Kidney (tissue), 14 donors: ENCODE measurements around the gene CCDC142. TPM values are rescaled to one million over a fixed set of nuclear protein-coding genes. Genes with fewer than 3 reads are reported as not detected.

Experiments
- DNase-seq, 5 donors: peaks; one replicate each; pipeline ENCODE4 v3.0.0-alpha.2; 2013 to 2020
- FAIRE-seq: peaks from 2 replicates; lab custom pipeline; 2012; peaks lifted over from hg19 to GRCh38; lab: Jason Lieb, UNC
- H3K27ac ChIP-seq, 2 donors: one replicate each; pipeline ENCODE4 v1.7.0; 2013; ENCODE audit warnings: low read depth in 2 of 2, low read length in 2 of 2, inconsistent platforms in 1 of 2
- H3K27me3 ChIP-seq: one replicate; pipeline ENCODE4 v1.7.1; 2013; ENCODE audit warnings: low read length, inconsistent platforms; ENCODE audit not compliant: control insufficient read depth, insufficient read depth
- H3K36me3 ChIP-seq, 3 donors: one replicate each; pipeline versions ENCODE4 v1.7.0 to v1.7.1; 2013; ENCODE audit warnings: low read length in 3 of 3, control low read depth in 1 of 3, inconsistent platforms in 1 of 3; ENCODE audit not compliant: insufficient read depth in 3 of 3, control insufficient read depth in 2 of 3
- H3K4me1 ChIP-seq, 3 donors: one replicate each; pipeline versions ENCODE4 v1.7.0 to v1.7.1; 2013; ENCODE audit warnings: low read length in 3 of 3, inconsistent platforms in 1 of 3, low read depth in 1 of 3; ENCODE audit not compliant: control insufficient read depth in 2 of 3, insufficient read depth in 2 of 3
- H3K4me3 ChIP-seq, 3 donors: one replicate each; pipeline versions ENCODE4 v1.7.0 to v1.8.1; 2013; ENCODE audit warnings: low read length in 3 of 3, control low read depth in 1 of 3, inconsistent platforms in 1 of 3
- H3K9ac ChIP-seq, 3 donors: one replicate each; pipeline versions ENCODE4 v1.7.0 to v1.7.1; 2013; ENCODE audit warnings: low read length in 3 of 3, control low read depth in 1 of 3, inconsistent platforms in 1 of 3
- H3K9me3 ChIP-seq, 3 donors: one replicate each; pipeline versions ENCODE4 v1.7.0 to v1.7.1; 2013; ENCODE audit warnings: low read length in 3 of 3, control low read depth in 1 of 3, inconsistent platforms in 1 of 3; ENCODE audit not compliant: control insufficient read depth in 2 of 3, insufficient read depth in 1 of 3
- CTCF ChIP-seq: IDR thresholded peaks from 3 replicates; pipeline ENCODE4 v1.5.1; 2012; ENCODE audit warnings: mild to moderate bottlenecking, moderate library complexity, borderline replicate concordance; ENCODE audit not compliant: insufficient read depth; ENCODE audit errors: extremely low read depth
- intact Hi-C: fragments of 100-400 bp; cut with DNase I; formaldehyde crosslinking; loops from one replicate; pipeline ENCODE4 v1.11.1; 2022
- polyA plus RNA-seq: library from polyadenylated mRNA; stranded (reverse); fragments of 350-450 nt; fragmentation: Illumina TruSeq; extraction: RNeasy Lipid Tissue Mini Kit (QIAGEN cat#74804); gene quantifications from one replicate; pipeline ENCODE4 v1.2.3, GENCODE V29; 2014; ENCODE audit warnings: low read depth, low replicate concordance; ENCODE audit not compliant: insufficient read depth
- total RNA-seq: library from RNA; stranded (reverse); fragmentation: NEBNext Ultra II Directional; extraction: Animal tissue kit (Norgen Biotek cat#: 25700); gene quantifications from one replicate; pipeline ENCODE4 v1.2.1, GENCODE V29; 2021
- donor health status: control.
- donor health status: control.
- donor health status: control.
- donor health status: control.
- donor health status: control.
- donor health status: DM: yes; HTN: yes; CAD: no.
- donor health status: Normal renal cell carcinoma (clear cell type).

The CCDC142 gene
- total and polyA plus RNA-seq, 2 donors from 2014 or later = 2.8 to 23.1 TPM

- DNase-seq = peak; percentile 72 to 87 (median 86)
- FAIRE-seq = peak; percentile 38
- Histone ChIP-seq H3K9ac (peak within 1 kb of the TSS; percentile 38 to 83 (median 67)), H3K9me3 (no peaks in the 10 kb centered on the region), H3K4me1 (peaks cover 9 to 20% (median 19%) of the 10 kb centered on the region in 3 donors), H3K27me3 (no peaks in the 10 kb centered on the region), H3K4me3 (peak within 1 kb of the TSS; percentile 63 to 85 (median 85)), H3K36me3 (no peaks in the 10 kb centered on the region), H3K27ac (peak within 1 kb of the TSS; percentile 92 to 95)
- intact Hi-C loops = no loop called here
- no peak for TF ChIP-seq CTCF
Observed at GRCh38 chr2:74441690-74442482, 40.9 kb downstream of the CCDC142 start, which contains the start of gene RTKN. Gene RTKN, minus strand, starts transcription at chr2:74441937. Its CDS starts 121 bp downstream, at chr2:74441816.

- H3K27ac ChIP-seq = peak overlapping the region; percentile 92 to 95
- no peaks in the 10 kb centered on the region for H3K36me3 ChIP-seq
- TF ChIP-seq CTCF = no peak
- H3K4me3 ChIP-seq = peak overlapping the region; percentile 63 to 85 (median 85)
- peaks cover 9 to 20% (median 19%) of the 10 kb centered on the region in 3 donors for H3K4me1 ChIP-seq
- H3K9me3 ChIP-seq = no peaks in the 10 kb centered on the region
- DNase-seq = peak in 2 of 5 donors; percentile 52 to 79
- intact Hi-C loops = no loop called here
- FAIRE-seq = no peak
- H3K27me3 ChIP-seq = no peaks in the 10 kb centered on the region
- H3K9ac ChIP-seq = peak overlapping the region; percentile 38 to 83 (median 67)
Observed at GRCh38 chr2:74441170-74441689, 41.6 kb downstream of the CCDC142 start.

GRCh38 chr2:74440378-74441169, 42.2 kb downstream of the CCDC142 start:
- peak overlapping the region; percentile 92 to 95 for H3K27ac ChIP-seq
- FAIRE-seq (no peak), DNase-seq (peak; percentile 95 to 98 (median 96))
- peaks cover 9 to 20% (median 19%) of the 10 kb centered on the region in 3 donors for H3K4me1 ChIP-seq
- TF ChIP-seq CTCF = peak; percentile 37
- H3K9me3 ChIP-seq = no peaks in the 10 kb centered on the region
- peak overlapping the region; percentile 51 to 85 (median 67) for H3K9ac ChIP-seq
- intact Hi-C loops = no loop called here
- no peaks in the 10 kb centered on the region for H3K27me3 ChIP-seq
- H3K4me3 ChIP-seq = peak overlapping the region; percentile 66 to 85 (median 85)
- no peaks in the 10 kb centered on the region for H3K36me3 ChIP-seq
